Measurements from ENCODE around the gene TEX52.
"Not testable (repeated sequence)": the region's sequence is repeated elsewhere in the genome, so short reads cannot be mapped to it uniquely, and the experiment has no call there.

Gene TEX52

DNA sequence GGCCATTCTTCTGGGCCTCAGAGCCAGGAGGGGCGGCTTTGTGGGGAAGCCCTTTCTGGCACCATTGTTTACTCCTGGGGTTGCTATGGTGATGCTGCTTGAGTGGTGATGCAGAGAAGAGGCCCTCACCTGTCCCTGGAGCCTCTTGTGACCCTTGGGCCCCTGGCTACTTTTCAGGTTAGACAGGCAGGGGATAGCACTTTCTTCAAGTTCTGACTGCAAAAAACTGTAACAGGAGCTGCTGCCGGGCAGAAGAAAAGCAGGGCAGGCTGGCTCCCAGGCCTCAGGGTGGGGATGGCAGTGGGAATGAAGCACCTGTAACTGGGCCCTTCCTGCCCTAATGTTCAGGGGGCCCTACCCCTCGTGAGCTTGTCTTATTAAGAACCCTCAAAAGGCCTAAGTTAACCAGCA, at the start of gene TEX52:
TSS of gene TEX52 (minus strand) at position 19 of the 411 bp plus-strand sequence. CDS start at position 6, 13 bp downstream.
- DNase-seq: peak in 1 of 2 experiments; percentile 43

- DNase-seq: no peak
Measured at GRCh38 chr12:2904260-2904659, 47.4 kb upstream of the TEX52 start.

- DNase-seq: no peak
Measured at GRCh38 chr12:2902272-2902880, 45.5 kb upstream of the TEX52 start.

DNA sequence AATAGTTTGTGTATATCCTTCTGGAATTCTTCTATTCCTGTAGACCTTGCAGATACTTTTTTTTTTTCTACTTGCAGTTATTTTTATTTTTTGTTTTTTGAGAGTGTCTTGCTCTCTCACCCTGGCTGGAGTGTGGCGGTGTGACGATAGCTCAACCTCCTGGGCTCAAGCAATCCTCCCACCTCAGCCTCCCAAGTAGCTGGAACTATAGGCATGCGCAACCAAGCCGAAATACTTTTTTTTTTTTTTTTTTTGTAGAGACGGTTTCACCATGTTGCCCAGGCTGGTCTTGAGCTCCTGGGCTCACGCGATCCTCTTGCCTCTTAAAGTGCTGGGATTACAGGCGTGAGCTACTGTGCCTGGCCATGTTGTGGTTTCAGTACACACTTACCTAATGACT, 43.8 kb upstream of the TEX52 start:
- DNase-seq: no peak

- DNase-seq: no peak
Measured at GRCh38 chr12:2897418-2897817, 40.6 kb upstream of the TEX52 start.

- no peak for DNase-seq
Measured at GRCh38 chr12:2895511-2895910, 38.7 kb upstream of the TEX52 start.

DNA sequence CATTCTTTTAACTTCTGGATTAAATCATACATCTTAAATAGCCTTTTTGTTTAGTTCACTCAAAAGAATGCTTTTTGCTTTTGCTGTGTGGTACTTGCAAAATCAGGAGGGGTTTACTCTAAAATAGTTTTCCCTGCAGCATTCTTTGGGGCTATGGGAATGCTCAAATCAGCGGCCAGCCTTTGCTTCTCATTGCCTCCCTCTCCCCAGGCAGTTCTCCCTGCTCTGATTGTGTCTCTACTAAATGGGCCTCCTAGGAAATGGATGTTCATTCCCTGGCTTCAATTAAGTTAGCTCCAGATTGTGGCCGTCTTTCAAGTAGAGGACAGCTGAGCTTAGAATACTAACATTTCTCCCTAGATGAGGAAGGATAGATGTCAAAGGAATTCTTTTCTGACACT, 38.2 kb upstream of the TEX52 start:
- DNase-seq: no peak

DNA sequence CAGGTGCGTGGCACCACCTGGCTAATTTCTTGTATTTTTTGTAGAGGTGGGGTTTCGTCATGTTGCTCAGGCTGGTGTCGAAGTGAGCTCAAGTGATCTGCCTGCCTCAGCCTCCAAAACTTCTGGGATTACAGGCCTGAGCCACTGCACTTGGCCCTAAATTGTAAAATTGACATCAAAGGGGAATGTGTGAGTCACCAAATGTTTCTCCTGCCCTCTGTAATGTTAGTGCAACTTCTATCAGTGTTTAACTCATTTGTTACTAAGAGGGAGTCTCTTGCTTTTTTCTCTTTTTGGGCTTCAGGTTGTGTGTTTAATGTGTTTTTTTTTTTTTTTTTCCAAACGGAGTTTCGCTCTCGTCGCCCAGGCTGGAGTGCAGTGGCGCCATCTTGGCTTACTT, 36.2 kb upstream of the TEX52 start:
- DNase-seq: no peak

GRCh38 chr12:2892246-2892645, 35.4 kb upstream of the TEX52 start:
- no peak for DNase-seq

GRCh38 chr12:2891240-2892053, 34.6 kb upstream of the TEX52 start:
- peak in 1 of 2 experiments; percentile 60 for DNase-seq

- peak; percentile 95 to 98 for DNase-seq
Measured at GRCh38 chr12:2890388-2891239, 33.8 kb upstream of the TEX52 start, which contains the start of gene TULP3. Gene TULP3, plus strand, starts transcription at chr12:2890891. Its CDS starts 57 bp downstream, at chr12:2890948.

GRCh38 chr12:2890001-2890387, 33.2 kb upstream of the TEX52 start:
- no peak for DNase-seq

DNA sequence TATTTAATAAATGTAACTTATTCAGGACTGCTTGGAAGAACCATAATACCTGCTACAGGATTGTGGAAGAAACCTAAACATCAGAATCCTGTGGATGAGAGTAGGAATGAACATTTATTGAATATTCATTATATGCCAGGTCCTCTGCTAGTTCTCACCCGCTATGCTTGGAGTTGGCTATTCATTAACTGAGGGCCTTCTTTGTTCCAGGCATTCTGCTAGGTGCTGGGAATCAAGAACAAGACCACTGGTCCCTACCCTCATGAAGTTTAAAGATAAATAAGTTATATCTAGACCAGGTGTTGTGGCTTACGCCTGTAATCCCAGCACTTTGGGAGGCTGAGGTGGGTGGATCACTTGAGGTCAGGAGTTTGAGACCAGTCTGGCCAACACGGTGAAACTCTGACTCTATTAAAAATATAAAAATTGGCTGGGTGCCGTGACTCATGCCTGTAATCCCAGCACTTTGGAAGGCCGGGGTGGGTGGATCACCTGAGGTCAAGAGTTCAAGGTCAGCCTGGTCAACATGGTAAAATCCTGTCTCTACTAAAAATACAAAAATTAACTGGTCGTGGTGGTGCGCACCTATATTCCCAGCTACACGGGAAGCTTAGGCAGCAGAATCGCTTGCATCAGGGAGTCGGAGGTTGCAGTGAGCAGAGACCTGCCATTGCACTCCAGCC, 30.1 kb upstream of the TEX52 start:
- DNase-seq: no peak

DNA sequence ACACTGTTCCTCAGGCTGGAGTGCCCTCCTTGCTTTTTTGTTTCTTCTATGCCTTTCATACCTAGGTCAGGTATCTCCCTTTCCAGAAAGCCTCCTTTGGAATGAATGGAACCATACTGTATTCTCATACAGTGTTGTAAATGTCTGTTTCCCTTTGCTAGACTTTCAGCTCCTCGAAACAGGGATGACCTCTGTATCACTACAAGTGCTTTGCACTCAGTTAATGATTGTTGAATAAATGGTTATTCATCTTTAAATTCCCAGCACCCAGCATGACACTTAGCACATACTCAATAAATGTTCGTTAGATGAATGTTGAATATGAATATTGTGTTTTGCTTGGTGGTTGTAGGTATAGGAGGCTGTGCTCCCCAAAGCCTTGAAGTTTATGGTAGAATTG, 28.0 kb upstream of the TEX52 start:
- no peak for DNase-seq

- no peak for DNase-seq
Measured at GRCh38 chr12:2879853-2880252, 23.0 kb upstream of the TEX52 start.

GRCh38 chr12:2877953-2878732, 21.3 kb upstream of the TEX52 start:
- DNase-seq: peak; percentile 13 to 27

DNA sequence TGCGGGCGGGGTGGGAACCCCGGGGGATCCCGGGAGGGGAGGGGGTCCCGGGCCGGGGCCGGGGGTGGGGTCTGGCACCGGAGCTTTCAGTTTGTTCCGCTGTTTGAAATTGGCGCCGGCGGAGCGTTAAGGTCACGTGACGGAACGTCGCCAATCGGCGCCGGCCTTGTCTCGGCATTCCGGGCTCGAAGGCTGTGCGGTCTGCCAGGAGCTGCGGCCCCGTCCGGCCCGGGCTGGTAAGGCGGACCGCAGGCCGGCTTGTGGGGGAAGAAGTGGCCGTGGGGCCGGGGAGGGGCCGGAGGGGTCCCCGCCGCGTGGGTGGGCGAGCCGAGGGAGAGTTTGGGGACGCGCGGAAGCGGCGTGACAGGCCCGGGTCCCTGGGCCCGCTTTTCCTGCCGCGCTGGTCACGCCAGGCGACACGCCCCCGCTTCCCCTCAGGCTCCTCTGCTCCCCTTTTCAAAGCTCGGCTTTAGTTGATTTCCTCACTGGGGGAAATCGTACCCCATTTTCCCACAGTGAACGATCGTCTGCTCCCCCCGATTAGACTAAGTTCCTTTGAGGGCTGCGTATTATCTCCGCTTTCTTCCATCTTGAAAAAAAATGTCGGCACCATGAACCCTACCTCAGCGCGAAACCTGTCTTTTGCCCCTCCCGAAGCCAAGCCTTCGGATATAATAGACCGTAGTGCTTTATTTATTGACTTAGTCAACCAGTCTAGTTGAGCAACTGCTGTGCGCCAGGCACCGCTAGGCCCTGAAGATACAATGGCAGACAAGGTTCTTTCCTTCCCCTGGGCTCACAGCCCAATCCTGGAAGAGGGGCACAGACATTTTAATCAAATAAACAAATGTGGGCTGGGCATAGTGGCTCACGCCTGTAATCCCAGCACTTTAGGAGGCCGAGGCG, 20.5 kb upstream of the TEX52 start, which contains the start of the genes FOXM1 and RHNO1:
TSS of gene FOXM1 (minus strand) at position 128 of the 906 bp plus-strand sequence. CDS start 2,696 bp downstream, outside the sequence.
TSS of gene RHNO1 (plus strand) at position 177 of the 906 bp plus-strand sequence. CDS start 8,144 bp downstream, outside the sequence.
- DNase-seq: peak; percentile 51 to 94

DNA sequence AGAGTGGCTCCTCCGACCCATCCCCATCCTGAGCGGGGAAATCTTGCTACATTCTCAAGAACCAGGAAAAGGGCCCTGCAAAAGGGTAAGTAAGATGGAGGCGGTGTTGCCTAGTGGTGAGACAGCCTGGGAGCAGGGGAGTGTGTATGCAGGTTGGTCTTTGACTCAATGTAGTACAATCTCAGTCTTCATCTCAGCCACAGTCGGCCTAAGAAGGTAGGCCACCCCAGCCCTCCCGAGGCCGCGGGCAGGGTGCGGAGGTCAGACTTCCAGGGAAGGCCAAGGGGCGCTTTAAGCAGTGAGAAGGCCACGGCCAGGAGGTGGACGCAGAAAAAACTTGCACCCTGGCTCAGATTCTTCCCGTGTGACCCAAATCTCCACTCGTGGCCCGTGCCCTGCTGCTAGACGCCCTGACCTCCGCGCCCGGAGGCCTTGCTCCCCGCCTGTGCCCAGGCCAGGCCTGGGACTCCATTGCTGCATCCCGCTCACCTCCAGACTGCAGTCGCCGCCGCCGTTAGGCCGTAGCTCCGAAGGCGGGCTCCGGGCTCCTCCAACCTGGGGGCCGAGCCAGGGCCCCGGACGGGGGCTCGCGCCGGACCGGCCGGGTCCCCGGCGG, 19.7 kb upstream of the TEX52 start:
- DNase-seq: no peak

GRCh38 chr12:2868986-2869632, 12.3 kb upstream of the TEX52 start:
- DNase-seq: not testable (repeated sequence)

Data from NCI-H526 (cell line).